Activated CD4-positive, CD25-positive, alpha-beta regulatory T cell (primary cell): ENCODE data around the gene UBXN7.
"Not testable (repeated sequence)": the region's sequence is repeated elsewhere in the genome, so short reads cannot be mapped to it uniquely, and the experiment has no call there.

Source experiments
- DNase-seq, 4 experiments: peaks; one replicate each; lab custom pipeline; 2025; lab: John Stamatoyannopoulos, UW

The UBXN7 gene

GRCh38 chr3:196432137-196432879, at the start of gene UBXN7:
TSS of gene UBXN7 (minus strand) at chr3:196432427. CDS start at chr3:196432399, 28 bp downstream.
- DNase-seq: peak; percentile 87 to 95 (median 94)

- no peak for DNase-seq
Measured at GRCh38 chr3:196477678-196478077, 45.5 kb upstream of the UBXN7 start.

- no peak for DNase-seq
Measured at GRCh38 chr3:196472286-196472685, 40.1 kb upstream of the UBXN7 start.

GRCh38 chr3:196471551-196471950, 39.3 kb upstream of the UBXN7 start:
- DNase-seq: no peak

GRCh38 chr3:196470182-196470581, 38.0 kb upstream of the UBXN7 start:
- not testable (repeated sequence) for DNase-seq

- DNase-seq: no peak
Measured at GRCh38 chr3:196463804-196464203, 31.6 kb upstream of the UBXN7 start.

GRCh38 chr3:196463478-196463756, 31.2 kb upstream of the UBXN7 start:
- no peak for DNase-seq

- not testable (repeated sequence) for DNase-seq
Measured at GRCh38 chr3:196462680-196463477, 30.7 kb upstream of the UBXN7 start.

- DNase-seq: no peak
Measured at GRCh38 chr3:196458063-196458462, 25.8 kb upstream of the UBXN7 start.

- not testable (repeated sequence) for DNase-seq
Measured at GRCh38 chr3:196457470-196457869, 25.2 kb upstream of the UBXN7 start.

GRCh38 chr3:196454935-196455334, 22.7 kb upstream of the UBXN7 start:
- no peak for DNase-seq

- not testable (repeated sequence) for DNase-seq
Measured at GRCh38 chr3:196445391-196445790, 13.2 kb upstream of the UBXN7 start.

GRCh38 chr3:196444500-196444894, 12.3 kb upstream of the UBXN7 start:
- DNase-seq: no peak

- no peak for DNase-seq
Measured at GRCh38 chr3:196440696-196441095, 8.5 kb upstream of the UBXN7 start.

GRCh38 chr3:196440041-196440537, 7.9 kb upstream of the UBXN7 start:
- DNase-seq: no peak

- peak in 2 of 4 experiments; percentile 3 to 21 for DNase-seq
Measured at GRCh38 chr3:196431181-196432136, 768 bp downstream of the UBXN7 start.

GRCh38 chr3:196428041-196428440, 4.2 kb downstream of the UBXN7 start:
- no peak for DNase-seq

- DNase-seq: not testable (repeated sequence)
Measured at GRCh38 chr3:196424421-196424820, 7.8 kb downstream of the UBXN7 start.

GRCh38 chr3:196423044-196423781, 9.0 kb downstream of the UBXN7 start:
- no peak for DNase-seq

- DNase-seq: not testable (repeated sequence)
Measured at GRCh38 chr3:196421668-196422067, 10.6 kb downstream of the UBXN7 start.

GRCh38 chr3:196419386-196419785, 12.8 kb downstream of the UBXN7 start:
- DNase-seq: no peak
